Activated CD4-positive, alpha-beta T cell treated with anti-CD3 and anti-CD28 coated beads, Interleukin-2, amount 50 U/mL, for 24 hours (primary cell): ENCODE measurements around the gene CIZ1.

Experiments
- DNase-seq, 2 donors: peaks; one replicate each; pipeline ENCODE4 v3.0.0-alpha.2; 2020; ENCODE audit warnings: low read depth in 1 of 2, low spot score in 1 of 2

The CIZ1 gene

GRCh38 chr9:128127990-128128835 lies 63.2 kb downstream of the CIZ1 start:
- DNase-seq = peak; percentile 79 to 83

- DNase-seq = peak; percentile 59 to 63
Observed at GRCh38 chr9:128127568-128127989, 63.8 kb downstream of the CIZ1 start, which contains the start of gene PTGES2. TSS of gene PTGES2 (minus strand) at chr9:128127729. CDS start at chr9:128127717, 12 bp downstream.

GRCh38 chr9:128125580-128126354 lies 65.6 kb downstream of the CIZ1 start:
- no peak for DNase-seq

GRCh38 chr9:128124873-128125579 lies 66.3 kb downstream of the CIZ1 start:
- DNase-seq = no peak

- DNase-seq = no peak
Observed at GRCh38 chr9:128124451-128124850, 66.9 kb downstream of the CIZ1 start.

GRCh38 chr9:128123451-128124080 lies 67.8 kb downstream of the CIZ1 start:
- DNase-seq = no peak

- DNase-seq = no peak
Observed at GRCh38 chr9:128122809-128123175, 68.6 kb downstream of the CIZ1 start.

GRCh38 chr9:128121924-128122808 lies 69.2 kb downstream of the CIZ1 start:
- no peak for DNase-seq

- DNase-seq = no peak
Observed at GRCh38 chr9:128121466-128121810, 69.9 kb downstream of the CIZ1 start.

GRCh38 chr9:128120741-128121465 lies 70.5 kb downstream of the CIZ1 start:
- DNase-seq = no peak

GRCh38 chr9:128120061-128120740 lies 71.2 kb downstream of the CIZ1 start:
- no peak for DNase-seq

GRCh38 chr9:128118971-128119665 lies 72.3 kb downstream of the CIZ1 start:
- no peak for DNase-seq

- no peak for DNase-seq
Observed at GRCh38 chr9:128118472-128118857, 72.9 kb downstream of the CIZ1 start.

GRCh38 chr9:128117613-128118471 lies 73.5 kb downstream of the CIZ1 start:
- DNase-seq = peak; percentile 94 to 99

- DNase-seq = no peak
Observed at GRCh38 chr9:128116104-128117083, 75.0 kb downstream of the CIZ1 start.
